Measurements from ENCODE around the gene MINDY4B. TPM values are rescaled to one million over a fixed set of nuclear protein-coding genes. Genes with fewer than 3 reads are reported as not detected.

MINDY4B gene
- total and polyA plus RNA-seq, 2 of the 8 experiments (the other 6 are each of a cell fraction or from before 2014, with no cell fraction given) = not detected

- Histone ChIP-seq H3K9ac (replicated peaks in 1 of 4; ENCODE audit: extremely low read depth in 1 of 4, low read depth in 3 of 4, low read length in 3 of 4) (no peak overlapping the region), H2BK15ac (ENCODE audit: low read length) (no peak overlapping the region), H3K79me2 (ENCODE audit: control insufficient read depth in 1 of 2, insufficient read depth in 2 of 2, low read length in 2 of 2) (no peaks in the 10 kb centered on the region), H4K8ac (ENCODE audit: extremely low read depth, insufficient read depth, low read length) (no peak overlapping the region), H3K4ac (replicated peaks; ENCODE audit: insufficient read length, low read depth, low read length) (no peak overlapping the region), H4K5ac (ENCODE audit: insufficient read length, low read depth, low read length) (no peak overlapping the region), H3K27me3 (replicated peaks in 1 of 4; ENCODE audit: control insufficient read depth in 3 of 4, extremely low read depth in 1 of 4, insufficient read depth in 3 of 4, low read length in 3 of 4) (no peaks in the 10 kb centered on the region; a peak in 1 of 7 replicates), H3K56ac (replicated peaks; ENCODE audit: insufficient read length, low read depth, low read length) (no peak overlapping the region), H4K91ac (replicated peaks; ENCODE audit: insufficient read length, low read length) (no peak overlapping the region), H4K20me1 (replicated peaks in 1 of 2; ENCODE audit: control insufficient read depth in 1 of 2, insufficient read depth in 2 of 2, low read length in 2 of 2) (no peaks in the 10 kb centered on the region), H3K14ac (ENCODE audit: insufficient read length) (no peak overlapping the region), H2BK12ac (ENCODE audit: low read depth, low read length) (no peak overlapping the region), H3K4me1 (replicated peaks in 1 of 4; ENCODE audit: control insufficient read depth in 3 of 4, insufficient read depth in 4 of 4, low read length in 3 of 4) (no peaks in the 10 kb centered on the region; a peak in 1 of 7 replicates), H3K9me3 (ENCODE audit: insufficient read depth in 2 of 2, low read depth in 1 of 2, low read length in 1 of 2) (no peaks in the 10 kb centered on the region), H3K4me3 (ENCODE audit: extremely low read depth in 1 of 4, insufficient read depth in 2 of 4, low read depth in 3 of 4, low read length in 4 of 4) (no peak overlapping the region), H2BK120ac (replicated peaks; ENCODE audit: low read depth, low read length) (no peak overlapping the region), H3K36me3 (ENCODE audit: control insufficient read depth in 2 of 4, insufficient read depth in 4 of 4, low read length in 3 of 4) (no peaks in the 10 kb centered on the region), H3K23me2 (ENCODE audit: low read depth, low read length) (no peaks in the 10 kb centered on the region), H3K4me2 (ENCODE audit: insufficient read depth in 1 of 2, low read depth in 2 of 2, low read length in 2 of 2) (no peak overlapping the region), H3K79me1 (ENCODE audit: low read depth, low read length) (no peaks in the 10 kb centered on the region), H2AK5ac (ENCODE audit: low read depth, low read length) (no peak overlapping the region), H2AFZ (ENCODE audit: low read length) (no peak overlapping the region), H3K18ac (ENCODE audit: extremely low read depth, low read length) (no peak overlapping the region), H2BK5ac (ENCODE audit: low read depth, low read length) (no peak overlapping the region), H3K23ac (ENCODE audit: insufficient read length) (no peak overlapping the region), H3K27ac (ENCODE audit: low read depth, low read length) (no peak overlapping the region), H2BK20ac (ENCODE audit: low read length) (no peak overlapping the region)
- ChIA-PET POLR2A (ENCODE audit: partially characterized antibody) (no interaction called here), CTCF (ENCODE audit: partially characterized antibody) (interaction anchor here (0.7 to 8.7 kb wide), 9 partner anchors 10 to 162 kb away, joined by 3 to 104 read pairs (median 6); no protein-coding TSS in a partner anchor)
- no peak for FAIRE-seq
- TF ChIP-seq HDAC2 (IDR thresholded peaks at IDR 0.05; ENCODE audit: borderline replicate concordance in 1 of 2, low read depth in 2 of 2, low read length in 2 of 2) (no peak), CTCF (IDR thresholded peaks at IDR 0.05; ENCODE audit: control extremely low read depth in 1 of 3, insufficient read depth in 1 of 3, low read depth in 1 of 3, low read length in 3 of 3) (no peak), POLR2AphosphoS5 (IDR thresholded peaks at IDR 0.05; ENCODE audit: low read depth, low read length) (no peak), GTF2F1 (IDR thresholded peaks at IDR 0.05; ENCODE audit: borderline replicate concordance, low read depth, low read length) (no peak), CEBPB (IDR thresholded peaks at IDR 0.05; ENCODE audit: low read depth, low read length) (no peak), PHF8 (conservative IDR thresholded peaks at IDR 0.05; ENCODE audit: low read depth, low read length) (no peak), GABPA (IDR thresholded peaks at IDR 0.05; ENCODE audit: borderline replicate concordance, insufficient read depth, low read length) (no peak), BRCA1 (IDR thresholded peaks at IDR 0.05; ENCODE audit: low read depth, low read length) (no peak), SP1 (IDR thresholded peaks at IDR 0.05; ENCODE audit: low read depth, low read length) (no peak), FOSL1 (IDR thresholded peaks at IDR 0.05; ENCODE audit: insufficient read depth, low read depth, low read length) (no peak), EZH2 (IDR thresholded peaks at IDR 0.05; ENCODE audit: low read depth, low read length, severe bottlenecking) (no peak), BACH1 (IDR thresholded peaks at IDR 0.05; ENCODE audit: low read length) (no peak)
- DNase-seq (ENCODE audit: low read depth in 1 of 2, low spot score in 2 of 2) = no peak
- WGBS, 2 experiments (ENCODE audit: extremely low coverage in 1 of 2, insufficient coverage in 1 of 2, insufficient read length in 1 of 2, insufficient replicate concordance in 2 of 2, low coverage in 1 of 2, low lambda C conversion rate in 2 of 2, missing lambda C conversion rate in 1 of 2) = 94% methylated on average over 6 of the region's 6 CpGs; no CpG with 5 or more reads in 1 of the 2 experiments
Observed at GRCh38 chr3:150829408-150829807, 75.8 kb downstream of the MINDY4B start.

Data from H1 (cell line).